Lower leg skin (tissue), 4 donors: Measurements from ENCODE around the gene GTPBP6. TPM values are rescaled to one million over a fixed set of nuclear protein-coding genes. Genes with fewer than 3 reads are reported as not detected.
"Not testable (repeated sequence)": the region's sequence is repeated elsewhere in the genome, so short reads cannot be mapped to it uniquely, and the experiment has no call there.

Experiments used
- DNase-seq, 2 donors: peaks; one replicate each; pipeline ENCODE4 v3.0.0-alpha.2; 2019; ENCODE audit warnings: low spot score in 2 of 2
- H3K4me3 ChIP-seq: fragments of 200-600 bp; sonication (generic); 2 replicates; pipeline ENCODE4 v1.5.1; 2017; ENCODE audit warnings: mild to moderate bottlenecking, low read depth; ENCODE audit not compliant: poor library complexity, severe bottlenecking
- CTCF ChIP-seq, 3 donors: fragments of 450-650 bp; IDR thresholded peaks; one replicate each; pipeline ENCODE4 v1.5.1; 2016; ENCODE audit warnings: antibody characterized with exemption in 3 of 3, mild to moderate bottlenecking in 3 of 3, moderate library complexity in 2 of 3
- POLR2A ChIP-seq, 2 donors: fragments of 450-650 bp; IDR thresholded peaks; one replicate each; pipeline ENCODE4 v1.6.1; 2016 to 2017; ENCODE audit warnings: antibody characterized with exemption in 2 of 2, mild to moderate bottlenecking in 1 of 2, moderate library complexity in 1 of 2
- WGBS, 2 donors: methylation state at CpG; one replicate each; pipeline ENCODE4 v1.1.5; 2018; 5-methylcytosine and 5-hydroxymethylcytosine counted together
- intact Hi-C: fragments of 100-400 bp; cut with DNase I; formaldehyde crosslinking; loops from one replicate; pipeline ENCODE4 v1.15.0; 2023; ENCODE audit warnings: low total_unique reads
- total RNA-seq, 4 donors: library from RNA; depleted of rRNA; stranded (reverse); fragments of >200 nt; gene quantifications; one replicate each; pipeline ENCODE4 v1.1.0, GENCODE V29; 2016

Gene GTPBP6
- total RNA-seq, 4 donors from 2014 or later: 35.9 to 53.4 (median 48.2) TPM

DNA sequence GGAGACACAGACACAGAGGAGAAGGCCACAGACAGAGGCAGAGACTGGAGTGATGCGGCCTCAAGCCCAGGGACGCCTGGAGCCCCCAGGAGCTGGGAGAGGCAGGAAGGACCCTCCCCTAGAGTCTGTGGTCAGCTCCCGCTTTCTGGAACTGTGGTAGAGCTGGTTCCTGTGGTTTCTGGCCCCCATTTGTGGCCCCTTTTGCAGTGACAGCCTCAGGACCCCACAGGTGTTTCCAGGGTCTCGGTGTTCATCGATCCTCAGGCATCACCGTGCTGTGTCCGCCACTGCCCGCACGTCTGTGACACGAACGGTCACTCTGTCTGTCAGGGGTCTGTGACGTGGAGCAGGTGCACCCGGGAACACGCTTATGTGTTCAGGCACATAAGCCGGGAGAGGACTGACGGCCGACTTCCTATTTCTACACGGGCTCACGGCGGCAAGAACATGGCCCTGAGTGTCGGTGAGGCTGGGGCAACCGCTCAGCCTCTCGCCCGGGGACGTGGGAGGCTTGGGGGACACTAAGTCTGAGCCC is 7.9 kb downstream of the GTPBP6 start:
- H3K4me3 ChIP-seq: no peak overlapping the region
- DNase-seq: peak in 1 of 2 donors; percentile 62
- intact Hi-C loops: no loop called here
- 93 to 99% methylated on average over 23 to 25 of the region's 25 CpGs for WGBS, 2 donors
- no peak for TF ChIP-seq POLR2A (IDR thresholded peaks at IDR 0.05)
- TF ChIP-seq CTCF (IDR thresholded peaks at IDR 0.05): no peak

DNA sequence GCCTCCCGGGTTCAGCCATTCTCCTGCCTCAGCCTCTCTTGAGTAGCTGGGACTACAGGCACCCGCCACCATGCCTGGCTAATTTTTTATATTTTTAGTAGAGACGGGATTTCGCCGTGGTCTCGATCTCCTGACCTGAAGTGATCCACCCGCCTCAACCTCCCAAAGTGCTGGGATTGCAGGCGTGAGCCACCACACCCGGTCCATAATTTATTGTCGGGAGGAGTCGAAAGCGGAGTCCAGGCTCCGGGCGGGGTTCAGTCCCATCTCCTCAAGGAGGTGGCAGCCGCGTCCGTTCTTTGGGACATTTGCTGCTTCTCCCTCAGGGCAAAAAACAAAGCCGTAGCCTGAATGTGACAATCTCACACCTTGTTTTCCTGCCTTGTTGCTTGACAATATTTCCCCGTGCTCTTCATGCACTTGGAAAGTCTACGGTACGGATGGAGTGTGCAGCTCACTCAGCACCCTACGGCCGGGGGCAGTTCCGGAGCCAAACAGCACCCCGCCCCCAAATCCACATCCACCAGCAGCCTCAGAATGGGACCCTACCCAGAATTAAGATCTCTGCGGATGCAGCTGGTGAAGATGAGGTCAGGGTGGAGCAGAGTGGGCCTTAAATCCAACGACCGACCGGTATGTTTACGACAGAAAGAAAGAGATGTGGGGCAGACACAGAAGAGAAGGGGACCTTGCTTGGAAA is 9.6 kb downstream of the GTPBP6 start:
- no peak for DNase-seq

GRCh38 chrX:307261-308111 is 11.1 kb downstream of the GTPBP6 start:
- H3K4me3 ChIP-seq: no peak overlapping the region
- intact Hi-C loops: no loop called here
- TF ChIP-seq POLR2A (IDR thresholded peaks at IDR 0.05) (no peak), CTCF (IDR thresholded peaks at IDR 0.05) (no peak)
- WGBS, 2 donors: 97 to 98% methylated on average over 54 to 58 of the region's 58 CpGs
- DNase-seq: peak in 1 of 2 donors; percentile 64

More for the DNA sequence above, 9.6 kb downstream of the GTPBP6 start:
- TF ChIP-seq POLR2A (IDR thresholded peaks at IDR 0.05): no peak
- intact Hi-C loops: no loop called here
- H3K4me3 ChIP-seq: no peak overlapping the region
- WGBS, 2 donors: 91 to 92% methylated on average over 30 of the region's 30 CpGs

- DNase-seq, H3K4me3 ChIP-seq, intact Hi-C loops: not testable (repeated sequence)
- WGBS, 2 donors: 93 to 94% methylated on average over 3 of the region's 3 CpGs
Observed at GRCh38 chrX:306614-307251, 11.9 kb downstream of the GTPBP6 start.

- intact Hi-C loops, H3K4me3 ChIP-seq: not testable (repeated sequence)
- 90 to 93% methylated on average over 12 of the region's 12 CpGs for WGBS, 2 donors
- peak in 1 of 2 donors; percentile 72 for DNase-seq
Observed at GRCh38 chrX:305781-306613, 12.6 kb downstream of the GTPBP6 start.

DNA sequence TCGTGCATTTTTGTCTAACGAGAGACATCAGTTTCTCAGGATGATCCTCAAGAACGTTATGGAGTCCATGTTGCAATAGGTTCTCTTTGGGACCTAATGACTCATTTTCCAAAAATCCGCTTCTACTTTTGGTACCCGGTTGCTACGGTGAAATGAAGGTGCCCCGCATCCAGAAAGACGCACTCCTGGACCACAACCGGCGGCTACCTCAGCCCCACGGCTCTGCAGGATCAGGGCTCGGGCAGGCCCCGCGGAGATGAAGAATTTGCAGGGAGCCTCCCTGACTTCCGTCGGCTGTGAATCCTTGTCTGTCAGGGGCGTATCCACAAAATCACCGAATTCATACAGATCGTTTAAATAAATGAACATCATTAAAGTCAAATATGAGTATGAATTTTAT is 15.6 kb downstream of the GTPBP6 start:
- no peak for TF ChIP-seq POLR2A (IDR thresholded peaks at IDR 0.05)
- no peak for TF ChIP-seq CTCF (IDR thresholded peaks at IDR 0.05)
- H3K4me3 ChIP-seq: no peak overlapping the region
- intact Hi-C loops: no loop called here
- no peak for DNase-seq
- 95% methylated on average over 19 of the region's 19 CpGs for WGBS, 2 donors
